Epidermal melanocyte (primary cell): ENCODE measurements around the gene ABCA13.
"Not testable (repeated sequence)": the region's sequence is repeated elsewhere in the genome, so short reads cannot be mapped to it uniquely, and the experiment has no call there.

ENCODE experiments used
- DNase-seq: peaks from one replicate; pipeline ENCODE4 v3.0.0; 2011; ENCODE audit warnings: low spot score; ENCODE audit not compliant: insufficient read length

ABCA13 gene

DNA sequence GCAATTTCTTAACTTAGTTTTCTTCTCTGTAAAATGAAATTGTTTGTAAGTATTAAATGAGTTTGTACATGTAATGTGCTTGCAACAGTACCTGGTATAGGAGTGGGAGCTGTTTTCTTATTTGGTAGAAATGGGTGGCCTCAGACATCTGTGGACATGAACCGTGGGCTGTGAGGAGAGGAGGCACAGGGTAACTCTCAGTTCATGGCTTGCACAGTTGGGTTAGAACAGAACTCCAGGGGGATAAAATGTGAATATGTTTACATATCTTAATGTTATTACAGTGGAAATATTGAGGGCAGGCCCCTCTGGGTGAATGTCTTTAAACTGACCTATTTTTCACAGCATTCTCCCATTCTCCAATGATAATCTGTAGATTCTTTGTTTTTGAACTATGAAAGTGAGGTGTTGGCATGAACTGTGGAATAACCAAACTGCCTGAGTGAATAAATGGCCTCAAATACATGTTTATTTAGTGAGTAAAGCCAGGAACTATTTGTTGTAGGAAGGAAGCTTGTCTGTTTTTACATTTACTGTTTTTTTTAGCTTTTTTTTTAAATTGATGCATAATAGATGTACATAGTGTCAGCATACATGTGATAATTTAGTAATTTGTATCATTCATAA is 2.6 kb downstream of the ABCA13 start:
- no peak for DNase-seq

DNA sequence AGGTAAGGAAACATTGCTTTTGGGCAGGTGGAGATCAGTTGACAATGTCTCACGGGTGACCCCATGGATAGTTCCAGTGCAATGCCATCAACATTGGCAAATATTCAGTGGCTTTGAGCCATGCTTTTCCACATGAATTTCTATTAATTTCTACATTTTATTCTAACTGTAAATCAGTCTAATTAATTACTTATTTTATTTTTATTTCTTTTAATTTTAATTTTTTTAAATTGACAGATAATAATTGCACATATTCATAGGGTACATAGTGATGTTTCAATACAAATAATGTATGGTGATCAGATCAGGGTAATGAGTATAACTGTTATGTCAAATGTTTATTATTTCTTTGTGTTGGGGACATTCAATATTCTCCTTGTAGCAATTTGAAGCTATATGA is 3.8 kb downstream of the ABCA13 start:
- no peak for DNase-seq

DNA sequence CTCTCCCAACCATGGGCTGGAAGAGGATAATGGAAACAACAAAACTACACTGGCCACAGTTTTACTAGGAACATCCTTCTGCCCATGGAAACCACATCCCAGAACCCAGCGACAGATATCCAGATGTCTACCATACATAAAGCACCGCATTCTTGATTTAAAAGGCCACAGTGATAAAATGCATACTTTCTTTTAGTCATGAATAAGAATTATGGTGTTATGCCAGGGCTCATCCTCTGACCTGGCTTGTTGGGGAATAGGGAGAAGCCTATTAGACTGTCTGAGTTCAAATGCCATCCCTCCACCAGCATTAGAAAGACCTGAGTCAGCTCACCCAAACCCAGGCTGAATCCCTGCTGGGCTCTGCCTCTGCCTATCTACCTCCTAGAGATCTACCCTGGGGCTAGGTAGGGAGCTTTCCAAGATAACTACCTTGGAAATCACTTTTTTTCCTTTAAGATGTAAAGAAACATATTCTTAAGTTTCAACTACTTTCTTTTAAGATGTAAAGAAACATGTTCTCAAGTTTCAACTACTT is 5.2 kb downstream of the ABCA13 start:
- no peak for DNase-seq

DNA sequence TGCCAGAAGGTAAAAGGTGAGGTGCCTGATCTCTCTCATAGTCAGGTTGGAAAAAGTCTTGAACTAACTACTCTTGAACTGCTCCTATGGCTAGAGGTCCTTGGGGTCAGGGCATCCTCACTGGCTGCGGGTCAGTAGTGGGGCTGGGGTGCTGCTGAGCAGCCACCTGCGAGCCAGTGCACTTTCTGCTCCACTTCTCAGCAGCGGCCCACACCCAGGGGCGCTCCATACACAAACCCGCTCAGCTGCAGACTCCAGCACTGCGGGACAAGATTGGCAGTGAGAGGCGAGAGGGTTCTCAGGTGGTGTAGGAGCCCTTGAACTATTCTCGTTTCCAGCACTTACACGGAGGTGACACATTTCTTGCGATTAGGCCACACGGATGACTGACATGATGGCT is 6.0 kb downstream of the ABCA13 start:
- no peak for DNase-seq

DNA sequence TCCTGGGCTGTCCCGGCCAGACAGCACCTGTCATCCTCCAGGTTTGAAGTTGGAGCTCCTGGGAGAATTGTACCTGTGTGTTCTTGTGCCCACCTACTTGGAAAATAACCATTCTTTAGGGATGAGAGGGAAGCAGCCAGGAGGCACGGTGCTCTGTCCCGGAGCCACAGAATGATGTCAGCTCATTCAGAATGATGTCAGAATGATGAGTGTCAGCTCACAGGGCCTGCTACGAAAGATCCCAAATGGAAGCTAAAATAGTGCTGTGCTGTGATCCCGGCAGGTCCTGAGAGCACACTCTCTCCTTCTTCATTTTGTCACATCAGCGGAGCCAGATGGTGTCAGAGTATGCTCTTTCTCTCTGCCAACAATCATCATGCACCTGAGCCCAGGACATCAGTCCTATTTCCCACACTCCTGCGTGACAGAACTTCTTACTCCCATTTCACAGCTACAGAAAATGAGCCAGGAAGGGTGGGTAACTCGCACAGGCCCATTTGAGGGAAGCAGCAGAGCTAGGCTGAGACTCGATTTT is 8.3 kb downstream of the ABCA13 start:
- no peak for DNase-seq

DNA sequence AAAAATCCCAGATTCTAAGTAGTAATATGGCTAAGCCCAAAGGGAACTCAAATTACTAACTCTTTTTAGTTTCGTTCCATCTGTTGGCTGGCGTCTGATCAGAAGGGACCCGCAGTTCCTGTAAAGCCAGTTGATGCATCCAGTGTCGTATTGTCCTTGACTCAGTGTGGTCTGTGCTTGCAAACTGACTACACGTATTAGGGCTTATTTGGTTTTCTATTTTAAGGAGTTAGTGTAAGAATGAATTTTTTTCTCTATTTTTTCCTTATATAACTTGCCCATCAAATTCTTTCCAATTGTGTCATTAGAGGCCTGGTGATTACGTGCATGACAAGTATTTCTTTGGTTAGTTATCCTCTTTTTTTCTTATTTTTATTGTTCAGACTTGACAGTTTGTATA is 9.7 kb downstream of the ABCA13 start:
- DNase-seq, result no peak

DNA sequence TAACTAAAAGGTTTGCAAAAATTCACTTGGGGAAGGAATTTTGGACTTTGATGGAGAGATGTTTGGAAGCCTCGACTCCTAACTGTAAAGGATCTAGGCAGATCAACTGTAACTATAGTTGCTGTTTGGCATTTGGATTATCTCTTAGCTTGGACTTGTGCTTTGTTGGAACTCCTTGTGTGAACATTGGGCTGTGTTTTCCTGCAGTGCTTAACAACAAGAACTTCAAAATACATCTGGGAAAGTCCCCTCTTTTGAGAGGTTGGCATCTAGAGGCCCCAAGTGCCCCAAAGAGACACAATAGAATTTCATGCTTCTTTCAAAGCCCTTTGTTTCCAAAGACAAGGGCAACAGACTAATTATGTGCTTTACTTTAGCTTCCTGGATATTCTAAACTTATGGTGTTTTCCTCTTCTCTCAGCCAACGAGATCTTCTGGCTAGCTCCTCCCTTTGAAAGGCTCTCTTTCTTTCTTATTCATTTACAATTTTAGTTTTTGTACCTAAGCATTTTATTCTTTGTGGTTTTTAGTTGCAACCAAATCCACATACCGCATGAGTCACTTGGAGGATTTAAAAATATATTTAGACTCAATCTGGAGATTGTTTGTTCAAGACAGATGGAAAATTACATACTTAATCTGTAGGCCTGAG is 11.6 kb downstream of the ABCA13 start:
- DNase-seq, result no peak

DNA sequence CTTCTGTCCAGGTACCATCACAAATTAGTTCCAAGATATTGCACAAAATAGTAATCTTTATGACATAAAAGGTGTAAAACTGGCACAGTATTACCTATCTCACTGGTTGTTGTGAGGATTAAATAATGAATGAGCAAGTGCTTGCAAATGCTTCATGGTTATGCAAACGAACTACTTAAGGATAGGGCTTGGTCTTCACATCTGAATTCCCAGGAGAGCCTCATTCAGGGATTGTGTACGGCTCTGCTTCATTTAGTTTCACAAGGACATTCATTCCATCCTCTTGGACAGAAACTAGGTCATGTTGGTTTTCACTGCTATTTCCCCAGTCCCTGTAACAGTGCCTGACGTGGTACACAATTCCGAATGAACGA is 12.1 kb downstream of the ABCA13 start:
- DNase-seq, result no peak

DNA sequence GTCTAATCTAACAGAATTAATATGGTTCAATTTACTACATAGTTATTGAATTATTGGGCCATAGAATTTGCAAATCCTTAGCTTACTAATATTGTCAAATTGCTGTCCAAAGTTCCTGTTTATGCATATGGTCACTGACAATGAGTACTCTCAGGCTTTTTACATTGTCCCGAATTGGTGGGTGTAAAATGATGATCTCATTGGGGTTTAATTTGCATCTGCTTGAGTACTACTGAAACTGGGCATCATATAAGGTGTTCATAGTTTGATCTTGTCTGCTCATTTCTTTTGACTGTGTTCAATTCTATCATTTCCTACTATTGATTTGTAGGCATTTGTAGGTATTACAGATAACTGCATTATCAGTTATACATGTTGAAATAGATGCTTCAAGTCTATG is 12.7 kb downstream of the ABCA13 start:
- no peak for DNase-seq

DNA sequence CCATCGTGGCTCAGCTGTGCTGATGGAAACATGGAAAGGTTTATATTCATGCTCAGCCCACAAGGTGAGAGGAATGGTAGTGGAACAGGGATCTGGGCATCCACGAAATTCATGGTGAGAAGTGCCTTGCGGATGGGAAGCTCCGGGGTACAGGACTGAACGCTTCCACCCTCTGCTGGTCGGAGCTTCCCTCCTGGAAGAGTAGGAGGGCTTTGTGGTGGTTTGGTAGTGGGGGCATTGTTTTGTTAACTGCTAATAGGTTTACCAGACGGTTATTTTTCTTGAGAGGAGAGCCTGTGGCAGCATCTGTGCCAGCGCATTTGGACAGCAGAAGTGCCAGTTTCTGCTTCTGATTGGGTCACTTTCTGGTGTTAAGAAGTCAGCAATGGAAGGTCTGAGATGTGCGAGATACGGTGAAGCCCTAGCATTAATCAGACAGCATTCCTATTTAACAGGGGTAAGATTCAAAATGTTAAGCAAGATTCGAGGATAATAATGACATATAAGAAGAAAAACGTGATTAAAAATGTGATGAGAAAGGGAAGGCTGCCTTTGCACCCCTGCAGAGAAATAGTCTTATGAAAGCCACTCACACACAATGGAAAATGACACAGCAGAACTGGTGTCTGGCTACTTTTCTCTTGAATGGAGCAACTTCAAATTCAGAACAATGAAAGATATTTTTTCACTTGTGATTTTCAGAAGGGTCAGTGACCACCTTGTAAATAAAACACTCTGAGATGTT is 17.7 kb downstream of the ABCA13 start:
- DNase-seq, result no peak

DNA sequence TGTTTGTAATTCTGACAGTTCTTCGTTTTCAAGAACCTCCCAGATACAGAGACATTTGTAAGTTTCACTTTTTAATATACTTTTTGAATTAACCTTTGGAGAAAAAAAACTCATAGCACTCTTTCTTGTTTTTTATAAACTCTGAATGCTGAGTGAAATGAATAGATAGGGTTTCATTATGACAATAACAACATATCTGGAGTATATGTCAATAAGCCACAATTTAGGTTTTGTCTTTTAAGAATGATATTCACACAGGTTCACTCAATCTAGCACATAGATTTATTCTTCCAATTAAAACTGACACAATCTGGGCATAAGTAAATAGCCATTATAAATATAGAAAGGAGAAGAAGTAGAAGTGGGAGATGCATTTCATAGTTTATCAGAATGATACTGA is 21.7 kb downstream of the ABCA13 start:
- DNase-seq, result no peak

DNA sequence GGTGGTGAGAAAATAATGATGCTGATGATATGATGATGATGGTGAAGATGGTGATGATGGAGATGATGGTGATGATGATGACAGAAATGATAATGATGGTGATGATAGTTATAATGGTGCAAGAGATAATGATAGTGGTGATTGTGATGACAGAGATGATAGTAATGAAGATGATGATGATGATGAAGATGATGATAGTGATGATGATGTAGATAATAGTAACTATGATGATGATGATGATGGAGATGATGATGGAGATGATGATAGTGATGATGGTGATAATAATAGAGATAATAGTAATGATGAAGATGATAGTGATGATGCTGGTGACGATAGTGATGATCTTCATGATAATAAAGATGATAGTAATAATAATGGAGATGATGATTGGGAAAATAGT is 22.2 kb downstream of the ABCA13 start:
- DNase-seq, result no peak

DNA sequence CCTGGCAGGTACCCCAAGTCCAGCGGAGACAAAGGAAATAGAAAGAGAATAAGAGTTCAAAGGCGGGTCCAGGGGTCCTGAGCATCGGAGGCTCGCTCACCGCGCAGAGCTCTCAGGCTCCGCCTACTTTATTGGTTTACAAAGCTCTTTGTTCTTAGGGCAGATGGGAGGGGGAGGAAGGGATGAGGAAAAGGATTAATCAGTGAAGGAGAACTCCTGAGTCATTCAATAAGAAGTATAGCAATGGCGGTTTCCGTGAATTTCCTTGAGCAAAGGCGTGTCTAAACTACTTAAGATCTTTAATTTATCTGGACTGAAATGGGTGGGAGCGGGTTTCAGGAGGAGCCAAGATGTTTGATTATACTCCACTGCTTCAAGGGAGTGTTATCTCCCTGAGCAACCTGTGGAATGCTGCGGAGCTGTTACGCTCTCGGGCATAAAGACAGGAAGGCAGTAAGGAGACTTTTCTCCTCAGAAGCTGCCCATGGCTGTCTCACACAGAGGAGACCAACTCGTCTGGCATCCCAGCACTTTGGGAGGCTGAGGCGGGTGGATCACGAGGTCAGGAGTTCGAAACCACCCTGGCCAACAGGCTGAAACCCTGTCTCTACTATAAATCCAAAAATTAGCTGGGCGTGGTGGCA is 29.8 kb downstream of the ABCA13 start:
- not testable (repeated sequence) for DNase-seq

DNA sequence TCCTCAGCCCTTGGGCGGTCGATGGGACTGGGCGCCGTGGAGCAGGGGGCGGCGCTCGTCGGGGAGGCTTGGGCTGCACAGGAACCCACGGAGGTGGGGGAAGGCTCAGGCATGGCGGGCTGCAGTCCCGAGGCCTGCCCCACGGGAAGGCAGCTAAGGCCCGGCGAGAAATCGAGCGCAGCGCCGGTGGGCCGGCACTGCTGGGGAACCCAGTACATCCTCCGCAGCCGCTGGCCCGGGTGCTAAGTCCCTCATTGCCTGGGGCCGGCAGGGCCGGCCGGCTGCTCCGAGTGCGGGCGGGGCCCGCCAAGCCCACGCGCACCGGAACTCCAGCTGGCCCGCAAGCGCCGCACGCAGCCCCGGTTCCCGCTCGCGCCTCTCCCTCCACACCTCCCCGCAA is 31.7 kb downstream of the ABCA13 start:
- DNase-seq, result not testable (repeated sequence)

DNA sequence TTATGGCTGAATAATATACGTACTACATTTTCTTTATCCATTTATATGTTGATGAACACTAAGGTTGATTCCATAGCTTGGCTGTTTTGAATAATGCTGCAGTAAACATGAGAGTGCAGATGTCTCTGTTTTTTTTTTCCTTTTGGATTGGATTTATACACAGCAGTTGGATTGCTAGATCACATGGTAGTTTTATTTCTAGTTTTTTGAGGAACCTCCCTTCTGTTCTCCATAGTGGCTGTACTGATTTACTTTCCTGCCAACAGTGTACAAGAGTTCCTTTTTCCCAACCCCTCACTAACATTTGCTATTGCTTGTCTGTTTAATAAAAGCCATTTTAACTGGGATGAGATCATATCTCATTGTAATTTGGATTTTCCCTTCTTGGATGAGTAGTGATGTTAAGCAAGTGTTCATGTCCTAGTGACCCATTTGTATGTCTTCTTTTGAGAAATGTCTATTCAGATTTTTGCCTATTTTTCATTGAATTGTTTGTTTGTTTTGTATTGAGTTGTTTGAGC is 36.0 kb downstream of the ABCA13 start:
- no peak for DNase-seq

DNA sequence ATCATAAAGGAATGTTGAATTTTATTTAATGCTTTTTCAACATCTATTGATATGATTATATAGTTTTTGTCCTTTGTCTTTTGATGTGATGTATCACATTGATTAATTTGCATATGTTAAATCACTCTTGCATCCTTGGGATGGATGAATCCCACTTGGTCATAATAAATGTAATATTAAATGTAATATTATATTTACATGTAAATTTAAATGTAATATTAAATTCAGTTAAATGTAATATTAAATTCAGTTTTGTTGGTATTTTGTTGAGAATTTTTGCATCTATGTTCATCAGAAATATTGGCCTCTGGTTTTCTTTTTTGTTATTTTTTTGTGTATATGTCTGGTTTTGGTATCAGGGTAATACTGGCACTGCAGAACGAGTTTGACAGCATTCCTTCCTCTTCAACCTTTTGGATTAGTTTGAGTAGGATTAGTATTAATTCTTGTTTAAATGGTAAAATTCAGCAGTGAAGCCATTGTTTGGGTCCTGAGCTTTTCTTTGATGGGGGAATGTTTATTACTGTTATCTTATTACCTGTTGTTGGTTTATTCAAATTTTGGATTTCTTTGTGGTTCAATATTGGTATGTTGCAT is 37.8 kb downstream of the ABCA13 start:
- no peak for DNase-seq

DNA sequence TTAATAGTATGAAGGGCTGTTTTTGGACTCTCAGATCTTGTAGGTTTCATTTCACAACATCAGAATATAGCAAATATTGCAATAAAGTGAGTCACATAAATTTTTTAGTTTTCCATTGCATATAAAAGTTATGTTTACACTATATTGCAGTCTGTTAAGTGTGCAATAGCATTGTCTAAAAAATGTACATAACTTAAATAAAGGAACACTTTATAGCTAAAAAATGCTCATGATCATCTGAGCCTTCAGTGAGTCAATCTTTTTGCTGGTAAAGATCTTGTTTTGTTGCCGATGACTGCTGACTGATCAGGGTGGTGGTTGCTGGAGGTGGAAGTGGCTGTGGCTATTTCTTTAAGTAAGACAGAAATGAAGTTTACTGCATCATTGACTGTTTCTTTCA is 42.0 kb downstream of the ABCA13 start:
- no peak for DNase-seq

DNA sequence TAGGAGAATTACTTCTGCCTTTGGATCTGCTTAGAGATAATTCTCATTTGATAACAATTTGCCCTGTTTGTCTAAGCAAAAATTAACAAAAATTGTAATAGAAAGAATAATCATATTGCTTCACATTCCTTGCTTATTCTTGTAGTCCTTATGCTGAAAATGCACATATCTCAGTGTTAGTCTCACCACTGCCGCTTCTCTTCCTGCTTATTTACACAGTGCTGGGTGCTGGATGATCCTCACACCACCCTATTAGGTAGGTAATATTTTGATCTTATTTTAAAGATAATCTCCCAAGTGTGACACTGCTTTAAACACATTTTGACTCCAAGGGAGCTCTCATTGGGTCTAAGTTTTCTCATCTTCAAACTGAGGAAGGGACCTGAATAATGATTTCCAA is 46.0 kb downstream of the ABCA13 start:
- DNase-seq, result no peak

DNA sequence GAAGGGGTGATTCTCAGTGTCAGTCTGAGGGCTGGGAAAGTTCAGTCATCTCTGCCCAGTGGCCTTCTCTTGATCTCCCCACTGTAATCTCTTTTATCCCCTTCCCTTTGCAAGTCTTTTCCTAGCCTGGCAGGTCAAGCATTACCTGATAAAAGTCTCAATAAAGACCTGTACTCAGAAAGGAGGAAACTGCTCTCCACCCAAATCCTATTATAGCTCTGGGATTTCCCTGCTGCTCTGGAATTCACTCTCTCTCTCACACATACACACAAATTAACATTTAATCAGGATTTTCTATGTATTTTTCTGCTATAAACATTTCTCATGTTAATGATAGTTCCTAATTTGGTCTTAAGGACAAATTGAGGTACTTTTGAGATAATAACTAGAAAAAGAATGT is 46.5 kb downstream of the ABCA13 start:
- no peak for DNase-seq

DNA sequence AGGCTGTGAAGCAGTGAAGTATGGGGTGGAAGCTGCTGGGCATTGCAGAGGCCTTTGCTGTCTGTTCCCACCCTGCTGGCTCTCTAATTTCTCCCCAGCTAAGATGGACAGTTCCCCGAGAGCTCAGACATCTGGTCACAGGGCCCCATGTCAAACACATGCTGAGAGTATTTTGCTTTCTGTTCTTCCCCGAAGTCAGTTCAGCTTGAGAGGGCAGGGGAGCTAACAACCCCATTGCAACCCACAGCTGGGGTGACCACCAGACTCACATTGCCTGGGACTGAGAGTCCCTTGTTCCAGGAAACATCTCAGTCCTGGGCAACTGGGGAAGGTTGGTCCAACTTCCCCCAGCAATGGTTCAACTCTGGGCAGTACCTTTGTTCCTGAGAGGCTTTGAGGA is 52.8 kb downstream of the ABCA13 start:
- DNase-seq, result no peak

DNA sequence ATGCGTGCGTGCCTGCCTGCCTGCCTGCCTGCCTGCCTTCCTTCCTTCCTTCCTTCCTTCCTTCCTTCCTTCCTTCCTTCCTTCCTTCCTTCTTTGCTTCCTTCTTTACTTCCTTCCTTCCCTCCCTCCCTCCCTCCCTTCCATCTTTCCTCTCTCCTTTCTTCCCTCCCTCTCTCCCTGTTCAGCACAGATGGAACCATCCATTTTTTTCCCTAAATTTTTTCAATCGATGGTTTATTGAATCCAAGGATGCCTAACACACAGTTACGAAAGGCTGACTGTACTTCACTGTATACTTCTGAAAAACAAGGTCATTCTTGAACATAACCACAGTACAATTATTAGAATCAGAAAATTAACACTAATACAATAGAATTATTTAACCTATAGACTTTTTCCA is 53.8 kb downstream of the ABCA13 start:
- no peak for DNase-seq
